HG02840 (cell line): ENCODE results near the gene PSEN2.

Experiments used
- ATAC-seq: cut with Tn5 transposase; IDR thresholded peaks from one replicate; pipeline ENCODE4 v1.9.1; 2021; ENCODE audit warnings: mild to moderate bottlenecking, moderate library complexity, moderate number of reproducible peaks; ENCODE audit not compliant: unreplicated experiment, low FRiP score

The PSEN2 gene

DNA sequence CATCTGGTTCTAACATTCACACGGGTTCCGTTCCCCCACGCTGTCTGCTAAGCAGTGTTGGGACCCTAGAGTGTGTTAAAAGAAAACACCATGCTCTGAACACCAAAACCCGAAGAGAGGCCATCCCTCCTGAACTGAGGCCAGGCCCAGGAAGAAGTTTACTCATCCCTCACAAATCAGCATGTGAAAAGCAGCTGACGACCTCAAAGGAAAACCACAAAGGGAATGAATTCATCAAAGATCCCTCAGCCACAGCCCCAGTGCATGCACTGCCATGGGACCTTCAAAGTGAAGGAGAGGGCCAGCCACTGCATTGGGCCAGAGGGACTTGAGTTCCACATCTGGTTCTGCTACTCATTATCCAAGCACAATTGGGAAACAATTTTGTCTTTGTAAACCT is 7.0 kb upstream of the PSEN2 start:
- no peak for ATAC-seq

DNA sequence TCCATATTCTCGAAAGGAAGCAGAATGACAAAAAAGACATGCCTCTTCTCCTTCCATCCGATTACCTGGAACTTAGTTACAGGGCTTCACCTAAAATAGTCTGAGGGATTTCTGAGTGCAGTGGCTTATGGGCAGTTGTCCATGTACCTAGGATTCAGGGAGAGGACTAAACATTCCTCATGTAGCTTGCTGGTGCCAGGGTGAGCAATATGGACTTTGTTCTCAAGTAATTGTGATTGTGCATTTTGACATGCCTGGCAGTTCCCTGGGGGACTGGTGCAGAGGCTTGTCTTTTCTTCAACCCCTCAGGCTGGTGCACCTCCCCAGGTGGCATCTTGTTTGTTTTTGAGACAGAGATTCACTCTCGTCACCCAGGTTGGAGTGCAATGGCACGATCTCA is 6.1 kb upstream of the PSEN2 start:
- no peak for ATAC-seq

- no peak for ATAC-seq
These were observed 4.8 kb upstream of the PSEN2 start for GRCh38 chr1:226865590-226865989.

- no peak for ATAC-seq
These were observed 2.9 kb upstream of the PSEN2 start for GRCh38 chr1:226867461-226868054.

- ATAC-seq: no peak
These were observed 1.7 kb upstream of the PSEN2 start for GRCh38 chr1:226868726-226869125.

- ATAC-seq: no peak
These were observed 403 bp upstream of the PSEN2 start for GRCh38 chr1:226870026-226870400.

DNA sequence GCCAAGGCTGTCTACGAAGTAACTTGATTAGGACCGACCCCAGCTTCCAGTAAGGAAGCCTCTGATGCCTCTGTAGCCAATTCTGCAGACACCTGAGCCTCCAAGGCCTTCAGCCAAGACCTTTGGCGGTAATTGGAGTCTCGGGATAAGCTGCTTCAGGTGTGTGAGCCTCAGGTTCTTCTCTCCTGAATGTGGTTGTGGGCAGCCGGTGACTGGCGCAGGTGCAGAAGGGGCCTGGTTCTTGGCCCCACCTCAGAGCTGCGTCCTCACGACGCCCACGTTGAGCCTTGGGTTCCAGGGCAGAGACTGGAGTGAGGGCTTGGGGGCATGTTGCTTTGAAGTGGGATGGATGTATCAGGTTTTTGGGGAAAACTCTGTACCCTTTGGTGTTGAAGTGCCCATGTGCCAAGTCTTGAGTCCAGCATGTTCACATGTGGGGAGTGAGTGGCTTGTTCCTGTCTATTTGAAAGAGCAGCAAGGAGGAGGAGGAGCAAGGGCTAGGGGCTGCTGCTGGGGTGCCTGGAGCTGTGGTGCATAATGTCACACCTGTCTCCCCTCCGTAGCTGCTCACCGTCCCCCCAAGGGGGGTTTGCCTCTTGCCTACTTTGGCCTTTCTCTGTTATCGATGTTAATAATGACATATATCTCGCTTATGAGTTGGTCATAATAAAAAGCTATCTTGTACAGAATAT is 1.4 kb downstream of the PSEN2 start:
- no peak for ATAC-seq

- no peak for ATAC-seq
These were observed 2.0 kb downstream of the PSEN2 start for GRCh38 chr1:226872437-226872836.

DNA sequence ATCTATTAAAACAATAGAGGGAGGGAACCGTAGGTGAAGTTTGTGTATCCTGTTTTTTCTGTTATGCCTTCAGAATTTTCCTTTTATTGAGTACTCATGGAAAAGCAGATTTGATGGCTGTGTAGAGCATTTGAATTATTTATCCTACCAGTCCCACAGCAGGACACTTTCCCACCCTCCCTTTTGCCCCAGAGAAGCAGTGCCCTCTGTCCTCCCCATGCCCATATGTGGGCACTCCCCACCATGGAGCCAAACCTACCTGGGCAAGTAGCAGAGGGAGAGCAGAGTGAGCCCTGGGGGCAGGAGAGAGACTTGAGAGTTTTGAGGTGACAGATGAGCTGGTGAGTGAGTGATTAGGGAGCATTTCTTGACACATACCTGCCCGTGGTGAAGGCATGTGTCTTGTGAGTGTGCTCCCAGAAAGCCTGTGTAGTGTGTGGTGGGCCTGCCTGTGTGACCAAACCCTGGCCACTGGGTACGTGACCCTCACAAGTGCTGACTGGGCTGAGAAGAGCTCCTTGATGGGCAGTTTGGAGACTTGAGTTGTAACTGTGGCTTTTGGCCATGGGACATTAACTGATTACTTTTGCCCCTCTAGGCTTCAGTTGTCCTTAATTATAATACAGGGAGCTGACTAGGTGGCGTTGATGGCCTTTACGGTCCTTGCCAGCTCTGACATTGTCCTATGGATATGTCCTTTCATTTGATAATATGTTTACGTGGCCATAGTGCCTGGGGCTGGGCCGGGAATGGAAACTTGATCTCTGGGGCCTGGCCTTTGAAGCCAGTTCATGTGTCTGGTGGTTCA is 3.6 kb downstream of the PSEN2 start:
- ATAC-seq: no peak

- no peak for ATAC-seq
These were observed 4.4 kb downstream of the PSEN2 start for GRCh38 chr1:226874579-226875425.

DNA sequence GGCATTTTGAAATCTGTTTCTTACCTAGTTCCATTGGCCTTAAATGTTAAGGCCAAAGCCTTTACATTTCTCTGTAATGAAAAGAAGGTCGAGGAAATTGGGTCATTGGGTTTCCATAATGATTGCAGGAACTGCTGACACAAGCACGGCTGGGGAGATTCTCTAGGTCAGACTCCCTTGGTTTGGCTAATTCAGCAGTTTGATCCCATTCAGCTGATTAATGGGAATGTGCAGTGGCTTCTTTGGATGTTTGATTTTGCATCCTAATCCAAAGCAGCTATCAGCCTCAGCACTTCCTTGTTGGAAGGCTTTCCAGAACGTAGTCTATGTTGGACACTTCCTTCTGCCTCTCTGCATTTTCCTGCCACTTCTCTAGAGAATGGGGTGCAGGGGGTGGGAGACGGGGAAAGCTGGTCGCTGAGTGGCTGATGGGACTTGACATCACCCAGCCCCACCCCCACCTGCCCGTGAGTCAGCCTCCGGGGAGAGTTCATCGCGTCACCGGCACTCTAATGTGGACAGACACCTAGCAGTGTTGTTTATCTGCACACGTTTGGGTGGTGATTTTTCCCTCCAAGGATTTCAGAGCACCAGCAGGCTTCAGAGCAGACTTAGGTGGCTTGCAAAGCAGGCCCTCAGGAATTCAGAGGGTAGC is 5.4 kb downstream of the PSEN2 start:
- no peak for ATAC-seq

DNA sequence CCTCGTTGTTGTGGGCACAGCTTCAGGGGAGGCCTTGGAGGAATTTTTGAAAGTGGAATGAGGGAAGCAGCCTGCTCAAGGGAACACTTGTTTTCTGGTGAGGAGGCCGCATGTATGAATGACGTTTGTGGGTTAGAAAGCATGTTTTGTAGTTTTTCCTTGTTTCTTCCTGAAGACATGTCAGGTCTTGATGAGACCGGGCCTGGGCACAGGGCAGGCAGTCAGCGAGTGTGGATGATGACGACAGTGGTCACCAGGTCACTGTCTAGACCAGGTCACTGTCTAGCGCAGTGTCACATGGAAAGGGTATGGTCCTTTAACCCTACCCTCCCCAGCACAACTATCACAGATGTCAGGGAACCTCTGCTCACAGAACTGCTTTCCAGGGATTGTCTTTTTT is 7.3 kb downstream of the PSEN2 start:
- no peak for ATAC-seq

GRCh38 chr1:226880372-226881287 is 10.2 kb downstream of the PSEN2 start:
- no peak for ATAC-seq

DNA sequence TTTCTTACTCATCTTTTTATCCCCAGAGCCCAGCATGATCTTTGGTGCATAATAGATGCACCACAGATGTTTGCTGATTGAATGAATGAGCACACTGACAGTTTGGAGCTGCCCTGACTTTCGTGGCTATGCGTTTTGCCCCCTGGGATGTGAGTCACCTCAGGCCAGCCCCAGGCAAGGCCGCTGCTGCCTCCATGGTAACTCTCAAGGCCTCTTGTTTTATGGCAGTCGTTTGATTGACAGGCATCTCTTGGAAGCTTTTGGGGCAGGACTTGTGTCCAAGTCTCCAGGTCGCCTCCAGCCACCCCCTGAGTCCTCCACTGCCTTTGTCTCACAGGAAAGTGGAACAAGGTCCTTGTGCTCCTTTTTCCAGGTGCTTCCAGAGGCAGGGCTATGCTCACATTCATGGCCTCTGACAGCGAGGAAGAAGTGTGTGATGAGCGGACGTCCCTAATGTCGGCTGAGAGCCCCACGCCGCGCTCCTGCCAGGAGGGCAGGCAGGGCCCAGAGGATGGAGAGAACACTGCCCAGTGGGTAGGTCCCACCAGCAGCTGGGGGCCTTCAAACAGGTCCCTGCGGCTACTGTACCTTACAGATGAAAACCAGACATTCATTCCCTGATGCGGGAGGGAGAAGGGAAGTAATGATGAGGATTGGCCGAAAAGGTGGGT is 11.2 kb downstream of the PSEN2 start:
- no peak for ATAC-seq

DNA sequence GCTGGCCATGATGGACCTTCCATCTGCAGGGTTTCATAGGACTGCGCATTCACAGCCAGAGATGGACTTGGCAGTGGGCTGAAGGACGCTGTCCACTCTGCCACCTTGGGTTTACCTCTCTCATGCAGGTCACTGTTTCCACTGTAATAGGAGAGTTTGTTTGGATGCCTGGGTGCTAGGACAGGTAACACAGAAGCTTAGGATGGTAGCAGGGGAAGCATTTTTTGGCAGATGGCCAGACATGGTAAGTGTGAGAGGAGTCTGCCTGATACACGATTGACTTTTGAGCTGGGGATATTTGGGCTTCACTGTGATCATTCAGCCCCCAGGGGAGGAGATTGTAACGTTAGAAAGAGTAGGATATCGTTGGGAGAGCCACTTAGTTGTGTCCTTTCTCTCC is 11.8 kb downstream of the PSEN2 start:
- no peak for ATAC-seq

- peak; percentile 98 for ATAC-seq
These were observed 12.4 kb downstream of the PSEN2 start for GRCh38 chr1:226882631-226883409.

GRCh38 chr1:226883630-226884029 is 13.2 kb downstream of the PSEN2 start:
- no peak for ATAC-seq

DNA sequence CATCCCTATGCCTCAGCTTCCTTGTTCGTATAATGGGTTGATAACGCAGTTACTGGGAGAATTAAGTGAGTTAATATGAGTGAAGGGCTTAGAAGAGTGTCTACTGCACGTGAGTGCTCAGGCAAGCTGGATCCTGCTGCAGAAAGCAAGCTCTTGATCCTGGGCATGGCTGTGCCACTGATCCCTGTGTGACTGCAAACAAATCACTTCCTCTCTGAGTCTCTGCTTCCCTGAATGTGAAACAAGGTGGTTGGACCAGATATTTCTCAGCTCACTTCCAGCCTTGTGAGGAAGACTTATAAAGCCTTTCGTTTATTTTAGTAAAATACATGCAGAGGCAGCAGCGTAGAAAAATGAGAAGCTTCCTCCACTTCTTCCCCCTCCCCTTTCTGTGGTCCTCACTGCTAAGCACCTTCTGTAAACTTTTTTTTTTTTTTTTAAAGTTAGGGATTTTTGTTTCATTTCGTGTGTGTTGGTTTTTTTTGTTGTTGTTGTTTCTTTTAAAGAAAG is 13.8 kb downstream of the PSEN2 start:
- ATAC-seq: no peak
